GM19240 (cell line): Measurements from ENCODE around the gene C11orf98.

Experiments used
- DNase-seq: peaks from one replicate; pipeline ENCODE4 v3.0.0; 2011; ENCODE audit warnings: low spot score; ENCODE audit not compliant: insufficient read length

Gene C11orf98

GRCh38 chr11:62613291-62613778 lies 51.7 kb downstream of the C11orf98 start:
- DNase-seq = no peak
